ENCODE data around the gene CAMK1D.
"Not testable (repeated sequence)": the region's sequence is repeated elsewhere in the genome, so short reads cannot be mapped to it uniquely, and the experiment has no call there.

Gene CAMK1D

DNA sequence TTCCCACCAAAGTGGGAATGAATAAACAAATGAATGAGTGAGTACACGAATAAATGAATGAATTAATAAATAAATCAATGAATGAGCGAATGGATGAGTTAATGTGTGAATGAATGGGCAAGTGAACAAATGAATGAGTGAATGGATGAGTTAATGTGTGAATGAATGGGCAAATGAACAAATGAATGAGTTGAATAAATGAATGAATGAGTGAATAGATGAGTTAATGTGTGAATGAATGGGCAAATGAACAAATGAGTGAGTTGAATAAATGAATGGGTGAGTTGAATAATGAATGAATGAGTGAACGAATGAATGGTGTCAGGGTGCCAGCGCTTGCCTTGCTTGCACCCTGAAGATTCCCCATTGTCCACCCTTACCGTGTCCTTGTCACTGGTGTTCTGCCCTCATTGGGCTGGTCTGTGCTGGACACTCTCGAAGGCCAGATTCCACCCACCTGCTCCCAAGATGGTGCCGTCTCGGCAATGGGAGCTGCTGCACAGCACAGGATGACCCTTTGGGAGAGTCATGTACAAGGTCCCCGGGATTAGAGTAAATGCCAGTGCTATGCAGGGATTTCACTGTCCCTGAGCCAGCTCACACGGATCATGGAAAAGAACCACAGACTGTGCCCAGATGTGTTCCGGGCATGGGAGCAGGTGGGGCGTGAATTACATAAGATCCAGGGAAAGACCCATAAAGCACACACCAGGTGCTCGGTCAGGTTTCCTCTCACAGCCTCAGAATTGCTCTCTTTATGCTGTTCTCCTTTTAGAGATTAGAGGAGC, 83.2 kb downstream of the CAMK1D start:
- Mint-ChIP-seq H3K9me3 (ENCODE audit: low read depth) (no peaks in the 10 kb centered on the region), H3K36me3 (peaks cover 2% of the 10 kb centered on the region), H3K4me3 (no peak overlapping the region), H3K27me3 (no peaks in the 10 kb centered on the region), H3K27ac (no peak overlapping the region), H3K4me1 (ENCODE audit: low read depth) (peaks cover 2% of the 10 kb centered on the region)

DNA sequence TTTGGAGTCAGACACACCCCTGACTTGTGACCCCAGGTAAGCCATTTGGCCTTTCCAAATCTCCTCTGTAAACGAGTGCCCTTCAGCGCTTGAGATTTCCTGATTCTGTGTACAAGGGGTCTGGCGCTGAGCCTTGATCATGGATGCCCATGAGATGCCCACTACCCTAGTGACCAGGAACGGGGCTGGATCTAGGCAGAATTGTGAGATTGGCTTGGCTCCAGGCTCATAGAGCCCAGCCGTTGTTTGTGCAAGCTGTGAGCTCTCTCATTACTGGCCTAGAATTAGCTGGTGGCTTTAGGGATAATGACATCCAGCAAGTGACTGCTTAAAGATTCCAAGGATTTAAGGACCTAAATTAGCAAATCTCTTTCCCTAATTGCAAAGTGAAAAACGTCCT, 84.9 kb downstream of the CAMK1D start:
- Mint-ChIP-seq H3K9me3 (ENCODE audit: low read depth) (peaks cover 5% of the 10 kb centered on the region), H3K27ac (no peak overlapping the region), H3K4me1 (ENCODE audit: low read depth) (peaks cover 2% of the 10 kb centered on the region)

DNA sequence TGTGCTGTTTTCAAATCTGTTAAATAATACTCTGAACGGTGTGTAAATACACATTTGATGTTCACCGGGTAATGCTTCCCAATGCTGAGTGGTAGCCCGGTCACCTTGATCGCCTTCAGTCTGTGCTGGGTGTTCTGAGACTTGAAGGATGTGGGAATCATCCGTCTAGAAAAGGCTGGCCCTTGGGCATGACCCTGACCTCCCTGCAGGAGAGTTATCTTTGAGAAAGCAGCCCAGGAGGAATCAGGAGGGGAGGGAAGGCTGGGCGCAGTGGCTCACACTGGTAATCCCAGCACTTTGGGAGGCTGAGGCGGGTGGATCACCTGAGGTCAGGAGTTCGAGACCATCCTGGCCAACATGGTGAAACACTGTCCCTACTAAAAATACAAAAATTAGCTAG, 85.3 kb downstream of the CAMK1D start:
- H3K27ac Mint-ChIP-seq; H3K4me1 Mint-ChIP-seq (ENCODE audit: low read depth); H3K27me3 Mint-ChIP-seq; H3K9me3 Mint-ChIP-seq (ENCODE audit: low read depth); H3K4me3 Mint-ChIP-seq: not testable (repeated sequence)
- peaks cover 14% of the 10 kb centered on the region for H3K36me3 Mint-ChIP-seq

More for the DNA sequence above, 84.9 kb downstream of the CAMK1D start:
- Mint-ChIP-seq H3K36me3 (peaks cover 10% of the 10 kb centered on the region), H3K4me3 (no peak overlapping the region), H3K27me3 (no peaks in the 10 kb centered on the region)

DNA sequence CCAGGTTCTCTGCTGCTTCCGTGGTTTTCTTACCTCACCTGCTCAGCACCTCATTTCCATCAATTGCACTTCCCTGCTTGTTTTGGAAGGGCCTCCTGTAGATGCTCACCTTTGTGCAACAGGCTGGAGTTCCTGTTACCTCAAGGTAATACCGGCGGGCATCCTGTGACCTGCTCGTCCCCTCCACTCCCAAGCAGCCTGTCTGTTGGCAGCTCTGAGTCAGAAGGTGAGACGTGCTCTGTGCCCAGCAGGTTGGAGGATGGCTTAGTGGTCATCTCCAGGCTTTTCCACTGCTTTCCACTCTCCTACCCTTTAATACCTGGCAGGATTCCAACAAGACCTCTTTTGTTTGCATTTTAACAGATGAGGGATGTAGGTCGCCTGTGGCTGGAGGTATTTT, 86.0 kb downstream of the CAMK1D start:
- Mint-ChIP-seq H3K27ac (no peak overlapping the region), H3K36me3 (peaks cover 16% of the 10 kb centered on the region), H3K4me1 (ENCODE audit: low read depth) (peaks cover 2% of the 10 kb centered on the region), H3K9me3 (ENCODE audit: low read depth) (peaks cover 5% of the 10 kb centered on the region), H3K27me3 (no peaks in the 10 kb centered on the region), H3K4me3 (no peak overlapping the region)

- Mint-ChIP-seq H3K4me1 (ENCODE audit: low read depth) (peaks cover 5% of the 10 kb centered on the region), H3K27ac (no peak overlapping the region), H3K4me3 (no peak overlapping the region), H3K9me3 (ENCODE audit: low read depth) (peaks cover 5% of the 10 kb centered on the region), H3K27me3 (no peaks in the 10 kb centered on the region), H3K36me3 (peaks cover 20% of the 10 kb centered on the region)
These were observed 89.8 kb downstream of the CAMK1D start for GRCh38 chr10:12438919-12439692.

DNA sequence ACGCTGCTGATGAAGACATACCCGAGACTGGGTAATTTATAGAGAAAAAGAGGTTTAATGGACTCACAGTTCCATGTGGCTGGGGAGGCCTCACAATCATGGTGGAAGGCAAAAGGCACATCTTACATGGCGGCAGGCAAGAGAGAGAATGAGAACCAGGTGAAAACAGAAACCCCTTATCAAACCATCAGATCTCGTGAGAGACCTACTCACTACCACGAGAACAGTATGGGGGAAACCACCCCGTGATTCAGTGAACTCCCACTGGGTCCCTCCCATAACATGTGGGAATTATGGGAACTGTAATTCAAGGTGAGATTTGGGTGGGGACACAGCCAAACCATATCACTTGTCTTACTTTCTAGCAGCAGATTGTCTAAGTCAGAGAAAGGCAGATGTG, 90.4 kb downstream of the CAMK1D start:
- not testable (repeated sequence) for H3K4me1 Mint-ChIP-seq (ENCODE audit: low read depth); H3K4me3 Mint-ChIP-seq; H3K27me3 Mint-ChIP-seq; H3K9me3 Mint-ChIP-seq (ENCODE audit: low read depth); H3K27ac Mint-ChIP-seq
- H3K36me3 Mint-ChIP-seq: peaks cover 20% of the 10 kb centered on the region

- Mint-ChIP-seq H3K9me3 (ENCODE audit: low read depth) (peaks cover 5% of the 10 kb centered on the region), H3K4me1 (ENCODE audit: low read depth) (peaks cover 32% of the 10 kb centered on the region), H3K27me3 (no peaks in the 10 kb centered on the region), H3K36me3 (peaks cover 20% of the 10 kb centered on the region), H3K4me3 (no peak overlapping the region), H3K27ac (no peak overlapping the region)
These were observed 93.7 kb downstream of the CAMK1D start for GRCh38 chr10:12443026-12443425.

DNA sequence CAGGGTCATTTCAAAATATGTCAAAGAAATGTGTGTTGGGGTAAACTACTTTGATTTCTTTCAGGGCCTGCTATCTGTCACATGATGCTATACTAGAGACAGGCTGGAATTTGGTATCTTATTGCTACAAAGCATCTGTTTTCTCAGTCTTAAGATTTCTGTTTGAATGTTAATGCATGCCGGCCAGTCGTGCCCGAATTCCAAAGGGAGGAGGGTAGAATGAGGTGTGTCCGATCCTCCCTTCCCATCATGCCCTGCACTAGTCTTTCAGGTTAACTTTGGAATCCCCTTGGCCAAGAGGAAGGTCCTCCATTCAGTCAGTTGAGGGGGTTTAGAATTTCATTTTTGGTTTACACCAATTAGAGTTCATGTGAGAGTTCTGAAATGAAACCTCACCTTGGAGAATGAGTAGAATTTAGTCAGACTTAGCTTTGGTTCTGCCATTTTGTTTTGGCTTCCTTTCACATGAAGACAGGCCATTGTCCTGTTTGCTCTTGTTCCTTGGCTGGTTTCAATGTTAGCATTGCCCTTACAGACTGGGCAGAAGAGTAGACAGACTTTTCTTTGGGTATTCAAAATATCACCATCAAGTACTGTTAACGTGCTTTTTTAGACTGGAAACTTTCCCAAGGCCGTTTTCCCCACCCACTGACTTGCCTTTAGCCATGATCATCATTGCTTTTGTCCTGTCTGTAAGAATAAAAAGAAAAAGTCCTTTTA, 95.8 kb downstream of the CAMK1D start:
- Mint-ChIP-seq H3K9me3 (ENCODE audit: low read depth) (no peaks in the 10 kb centered on the region), H3K27me3 (no peaks in the 10 kb centered on the region), H3K4me3 (no peak overlapping the region), H3K36me3 (peaks cover 9% of the 10 kb centered on the region), H3K27ac (no peak overlapping the region), H3K4me1 (ENCODE audit: low read depth) (peaks cover 47% of the 10 kb centered on the region)

GRCh38 chr10:12445701-12446334, 96.5 kb downstream of the CAMK1D start:
- no peak overlapping the region for H3K4me3 Mint-ChIP-seq
- no peak overlapping the region for H3K27ac Mint-ChIP-seq
- H3K4me1 Mint-ChIP-seq (ENCODE audit: low read depth): peaks cover 49% of the 10 kb centered on the region
- no peaks in the 10 kb centered on the region for H3K27me3 Mint-ChIP-seq
- peaks cover 9% of the 10 kb centered on the region for H3K36me3 Mint-ChIP-seq
- no peaks in the 10 kb centered on the region for H3K9me3 Mint-ChIP-seq (ENCODE audit: low read depth)

- Mint-ChIP-seq H3K9me3 (ENCODE audit: low read depth) (no peaks in the 10 kb centered on the region), H3K36me3 (peaks cover 2% of the 10 kb centered on the region), H3K4me3 (peak overlapping the region; percentile 76), H3K4me1 (ENCODE audit: low read depth) (peaks cover 44% of the 10 kb centered on the region), H3K27me3 (no peaks in the 10 kb centered on the region), H3K27ac (peak overlapping the region; percentile 72)
These were observed 99.0 kb downstream of the CAMK1D start for GRCh38 chr10:12448340-12448728.

DNA sequence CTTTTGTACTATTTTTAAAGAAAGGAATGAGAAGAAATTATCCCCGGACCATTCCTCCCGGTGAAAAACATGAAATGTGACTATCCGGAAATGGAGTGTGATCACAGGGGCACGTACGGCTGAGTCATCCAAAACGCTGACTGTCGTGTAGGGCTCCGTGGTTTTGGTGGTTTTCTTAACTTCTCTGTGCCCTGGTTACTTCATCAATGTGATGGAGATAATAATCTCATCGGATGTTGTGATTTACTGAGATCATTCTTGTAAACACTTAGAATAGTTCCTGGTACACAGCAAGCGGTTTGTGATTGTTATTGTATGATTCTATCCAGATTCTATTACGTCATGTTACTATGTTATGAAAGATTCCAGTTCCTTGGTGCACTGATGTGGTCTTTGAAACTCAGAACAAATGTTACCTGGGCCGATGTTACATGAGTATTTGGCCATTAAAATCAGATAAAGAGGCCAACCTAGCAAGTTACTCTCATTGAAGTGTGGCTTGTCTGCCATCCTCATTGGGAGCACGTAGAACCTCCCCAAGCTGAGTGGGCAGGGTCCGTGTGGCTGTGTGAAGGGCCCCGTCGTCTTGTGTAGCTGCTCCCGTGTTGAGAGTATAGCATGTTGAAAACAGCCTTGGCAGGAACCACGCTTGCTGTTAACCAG, 99.5 kb downstream of the CAMK1D start:
- H3K27me3 Mint-ChIP-seq: no peaks in the 10 kb centered on the region
- peak overlapping the region; percentile 72 for H3K27ac Mint-ChIP-seq
- H3K4me1 Mint-ChIP-seq (ENCODE audit: low read depth): peaks cover 44% of the 10 kb centered on the region
- peaks cover 2% of the 10 kb centered on the region for H3K36me3 Mint-ChIP-seq
- H3K9me3 Mint-ChIP-seq (ENCODE audit: low read depth): no peaks in the 10 kb centered on the region
- peak overlapping the region; percentile 76 for H3K4me3 Mint-ChIP-seq

- Mint-ChIP-seq H3K36me3 (peaks cover 2% of the 10 kb centered on the region), H3K9me3 (ENCODE audit: low read depth) (no peaks in the 10 kb centered on the region), H3K27me3 (no peaks in the 10 kb centered on the region), H3K4me1 (ENCODE audit: low read depth) (peaks cover 6% of the 10 kb centered on the region), H3K4me3 (no peak overlapping the region), H3K27ac (no peak overlapping the region)
These were observed 106.0 kb downstream of the CAMK1D start for GRCh38 chr10:12455318-12455717.

DNA sequence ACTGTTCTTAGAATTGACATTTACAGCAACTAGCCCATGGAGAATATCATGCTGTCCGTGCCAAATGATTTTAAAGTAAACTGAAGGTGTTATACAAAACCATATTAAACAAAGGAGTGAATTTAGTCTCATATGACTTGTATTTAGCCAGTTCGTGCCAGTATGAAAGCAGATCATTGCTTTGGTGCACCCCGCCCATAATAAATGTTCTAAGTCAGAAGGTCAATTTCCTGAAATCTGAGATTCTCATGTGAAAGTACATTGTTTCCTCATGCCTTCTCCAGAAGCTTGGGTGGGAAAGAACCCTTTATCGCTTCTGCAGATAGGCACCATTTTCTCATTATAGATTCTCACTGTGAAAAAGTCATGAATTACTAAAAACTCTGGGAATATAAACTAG, 106.4 kb downstream of the CAMK1D start:
- Mint-ChIP-seq H3K4me1 (ENCODE audit: low read depth) (peaks cover 6% of the 10 kb centered on the region), H3K4me3 (no peak overlapping the region), H3K36me3 (peaks cover 2% of the 10 kb centered on the region), H3K27ac (no peak overlapping the region), H3K27me3 (no peaks in the 10 kb centered on the region), H3K9me3 (ENCODE audit: low read depth) (no peaks in the 10 kb centered on the region)

GRCh38 chr10:12459340-12459739, 110.0 kb downstream of the CAMK1D start:
- Mint-ChIP-seq H3K9me3 (ENCODE audit: low read depth) (no peaks in the 10 kb centered on the region), H3K4me3 (no peak overlapping the region), H3K27me3 (no peaks in the 10 kb centered on the region), H3K36me3 (peaks cover 4% of the 10 kb centered on the region), H3K4me1 (ENCODE audit: low read depth) (peaks cover 8% of the 10 kb centered on the region), H3K27ac (no peak overlapping the region)

All from activated naive CD8-positive, alpha-beta T cell (primary cell).